K562 (cell line): Measurements from ENCODE around the gene RTBDN. TPM values are rescaled to one million over a fixed set of nuclear protein-coding genes. Genes with fewer than 3 reads are reported as not detected.

Experiments used
- ARID4B ChIP-seq: sonication (generic); formaldehyde crosslinking; IDR thresholded peaks from 2 replicates; pipeline ENCODE4 v1.8.0; 2022; ENCODE audit warnings: mild to moderate bottlenecking, missing genetic modification reagents
- ARNT ChIP-seq, 2 experiments: fragments of 450-650 bp; IDR thresholded peaks; 2 replicates each; pipeline ENCODE4 v1.6.1; 2016; ENCODE audit warnings: mild to moderate bottlenecking in 1 of 2
- BCOR ChIP-seq: fragments of 450-650 bp; IDR thresholded peaks from 2 replicates; pipeline ENCODE4 v1.6.1; 2016
- CREB3L1 ChIP-seq: fragments of 450-650 bp; IDR thresholded peaks from 2 replicates; pipeline ENCODE4 v1.6.1; 2014; ENCODE audit warnings: low read depth, mild to moderate bottlenecking, moderate library complexity, borderline replicate concordance
- ESRRA ChIP-seq: fragments of 450-650 bp; IDR thresholded peaks from 2 replicates; pipeline ENCODE4 v1.6.1; 2014; ENCODE audit warnings: low read depth, mild to moderate bottlenecking, moderate library complexity, borderline replicate concordance
- FOS ChIP-seq: IDR thresholded peaks from 3 replicates; pipeline ENCODE4 v1.6.1; 2011; ENCODE audit not compliant: insufficient read length; ENCODE audit errors: extremely low read depth
- GATAD2B ChIP-seq: fragments of 450-650 bp; IDR thresholded peaks from 2 replicates; pipeline ENCODE4 v1.6.1; 2017; ENCODE audit warnings: mild to moderate bottlenecking, borderline replicate concordance
- HDAC3 ChIP-seq: fragments of 450-650 bp; IDR thresholded peaks from 2 replicates; pipeline ENCODE4 v1.6.1; 2018; ENCODE audit warnings: borderline replicate concordance, mild to moderate bottlenecking, moderate library complexity; ENCODE audit not compliant: partially characterized antibody
- NONO ChIP-seq, 2 experiments: fragments of 200-400 bp in 1 of 2; fragments of 450-650 bp in 1 of 2; formaldehyde crosslinking in 1 of 2; IDR thresholded peaks; 2 replicates each; pipeline ENCODE4 v1.6.1; 2017; ENCODE audit warnings: low read depth in 2 of 2, mild to moderate bottlenecking in 2 of 2, moderate library complexity in 2 of 2, low read length in 1 of 2
- NR2C1 ChIP-seq, 2 experiments: fragments of 450-650 bp; IDR thresholded peaks; 2 replicates each; pipeline ENCODE4 v1.6.1; 2017; ENCODE audit warnings: mild to moderate bottlenecking in 2 of 2, antibody characterized with exemption in 1 of 2, inconsistent platforms in 1 of 2, missing compliant biosample characterization in 1 of 2, missing genetic modification characterization in 1 of 2
- SIN3B ChIP-seq: fragments of 450-650 bp; IDR thresholded peaks from 2 replicates; pipeline ENCODE4 v1.6.1; 2017; ENCODE audit warnings: low read depth, mild to moderate bottlenecking, moderate library complexity
- SMC3 ChIP-seq: conservative IDR thresholded peaks from 2 replicates; pipeline ENCODE4 v1.6.1; 2011; ENCODE audit warnings: low read depth, low read length, improper control_type of control experiment; ENCODE audit not compliant: insufficient read depth
- ZNF592 ChIP-seq: fragments of 450-650 bp; IDR thresholded peaks from 2 replicates; pipeline ENCODE4 v1.6.1; 2017; ENCODE audit warnings: antibody characterized with exemption, mild to moderate bottlenecking
- ZNF766 ChIP-seq: fragments of 200-800 bp; sonication (Bioruptor generic); conservative IDR thresholded peaks from 2 replicates; pipeline ENCODE4 v1.6.1; 2016; ENCODE audit warnings: missing genetic modification characterization, missing compliant biosample characterization
- polyA plus RNA-seq, 8 experiments: library from polyadenylated mRNA; depleted of rRNA in 4 of 8; stranded (reverse) in 5 of 8; unstranded in 3 of 8; fragments of >200 nt; fragmentation: Nextera tagmentation in 2 of 8; fragmentation: Illumina TruSeq in 1 of 8; extraction: Ambion mirVana in 2 of 8; extraction: Trizol in 1 of 8; gene quantifications; 2 replicates each; pipeline versions ENCODE4 v1.2.1 to v1.2.3, GENCODE V29; 2011 to 2014; ENCODE audit warnings: inconsistent platforms in 1 of 8, missing spikeins in 1 of 8
- total RNA-seq, 7 experiments: library from RNA; depleted of rRNA in 6 of 7; stranded (reverse); fragments of >200 nt in 6 of 7; fragmentation: Illumina TruSeq in 2 of 7; extraction: Trizol in 2 of 7; gene quantifications; 2 replicates each; pipeline versions ENCODE4 v1.2.1 to v1.2.3, GENCODE V29; 2011 to 2021; ENCODE audit warnings: low replicate concordance in 1 of 7

RTBDN gene
- total and polyA plus RNA-seq, 9 of the 15 experiments (the other 6 are each of a cell fraction or from before 2014, with no cell fraction given), result 0.20 to 2.3 (median 0.72) TPM; not detected in 1

- TF ChIP-seq NONO (IDR thresholded peaks at IDR 0.05; ENCODE audit: low read depth in 2 of 2, low read length in 1 of 2), result peak in 1 of 2 experiments; percentile 45; a peak in 1 of 4 replicates
- TF ChIP-seq BCOR, result peak; percentile 37; the same call in 1 of the 2 replicates
- no peak for TF ChIP-seq HDAC3
- no peak; the same call in 1 of the 2 replicates for TF ChIP-seq NR2C1 (IDR thresholded peaks at IDR 0.05)
- peak; percentile 44; the same call in 1 of the 2 replicates for TF ChIP-seq NR2C1 (tag; IDR thresholded peaks at IDR 0.05)
- peak; percentile 16; the same call in 1 of the 2 replicates for TF ChIP-seq SIN3B
- peak; percentile 78; the same call in 1 of the 2 replicates for TF ChIP-seq ARID4B (CRISPR knock-in tag)
- TF ChIP-seq ZNF766 (CRISPR knock-in tag), result no peak; the same call in 1 of the 2 replicates
- peak; percentile 78 for TF ChIP-seq ZNF592
- TF ChIP-seq ARNT (IDR thresholded peaks at IDR 0.05), result 0 out of 4 replicates have a peak, but pooled peaks of 1 of the 2 experiments have one; percentile 45
- 0 out of 2 replicates have a peak, but pooled peaks have one; percentile 18 for TF ChIP-seq GATAD2B
- TF ChIP-seq FOS, result no peak
- TF ChIP-seq CREB3L1, result 0 out of 2 replicates have a peak, but pooled peaks have one; percentile 24
- TF ChIP-seq ESRRA, result 0 out of 2 replicates have a peak, but pooled peaks have one; percentile 8
- peak; percentile 95 for TF ChIP-seq SMC3
Observed at GRCh38 chr19:12796146-12797071, 38.0 kb downstream of the RTBDN start (continued).
